RPMI8226 (cell line): ENCODE data around the gene GUCA2A.

Experiments used
- DNase-seq: peaks from one replicate; pipeline ENCODE4 v3.0.0-alpha.2; 2015

GUCA2A gene

GRCh38 chr1:42128499-42128898, 36.0 kb downstream of the GUCA2A start:
- DNase-seq: no peak

- DNase-seq: no peak
Measured at GRCh38 chr1:42127767-42128166, 36.8 kb downstream of the GUCA2A start.

GRCh38 chr1:42125552-42125951, 39.0 kb downstream of the GUCA2A start:
- DNase-seq: no peak

GRCh38 chr1:42122408-42122807, 42.1 kb downstream of the GUCA2A start:
- no peak for DNase-seq

GRCh38 chr1:42118125-42118524, 46.4 kb downstream of the GUCA2A start:
- DNase-seq: no peak

- no peak for DNase-seq
Measured at GRCh38 chr1:42117214-42117613, 47.3 kb downstream of the GUCA2A start.

- DNase-seq: no peak
Measured at GRCh38 chr1:42114229-42114628, 50.3 kb downstream of the GUCA2A start.
